HepG2 (cell line): ENCODE measurements around the gene KRT84. TPM values are rescaled to one million over a fixed set of nuclear protein-coding genes. Genes with fewer than 3 reads are reported as not detected.

Source experiments
- ATAC-seq: fragments of 200-7000 bp; cut with Tn5 transposase; 3 replicates; pipeline ENCODE4 v1.9.1; 2020; ENCODE audit warnings: mild to moderate bottlenecking, moderate library complexity
- BruUV-seq: library from RNA; stranded (reverse); fragments of 400-500 nt; replicated peaks from 2 replicates; lab custom pipeline; 2021; lab: Mats Ljungman, UMichigan
- CTCF ChIA-PET: fragments of 300-600 bp; formaldehyde crosslinking; extraction: SDS; loops from one replicate; lab custom pipeline; 2021; ENCODE audit warnings: low total read pairs, inconsistent platforms, low intra/inter-chr PET ratio; lab: Yijun Ruan, JAX
- POLR2A ChIA-PET: fragments of 350-600 bp; sonication (Branson Sonifier 250); formaldehyde crosslinking; loops from one replicate; lab custom pipeline; 2020; ENCODE audit warnings: antibody characterized with exemption, inconsistent platforms; lab: Yijun Ruan, JAX
- DNase-seq: peaks from one replicate; pipeline ENCODE4 v3.0.0-alpha.2; 2015; ENCODE audit warnings: low spot score
- FAIRE-seq: peaks from 3 replicates; lab custom pipeline; 2011; peaks lifted over from hg19 to GRCh38; lab: Jason Lieb, UNC
- H2AFZ ChIP-seq: one replicate; pipeline ENCODE4 v1.6.1; 2011; ENCODE audit warnings: low read length, inconsistent platforms
- H3K27ac ChIP-seq: fragments of 300-600 bp; 3 replicates; pipeline ENCODE4 v1.8.0; 2011; ENCODE audit warnings: mixed run types, mild to moderate bottlenecking, mixed read lengths, low read length, inconsistent platforms; ENCODE audit not compliant: insufficient read depth; ENCODE audit errors: extremely low read length
- H3K27me3 ChIP-seq, 2 experiments: fragments of 200-600 bp in 1 of 2; 2 replicates in 1 of 2; 3 replicates in 1 of 2; pipeline versions ENCODE4 v1.6.0 to v1.8.0; 2011; ENCODE audit warnings: low read length in 2 of 2, mild to moderate bottlenecking in 2 of 2, moderate library complexity in 2 of 2, inconsistent platforms in 1 of 2; ENCODE audit not compliant: insufficient read depth in 2 of 2, control insufficient read depth in 1 of 2
- H3K36me3 ChIP-seq, 2 experiments: fragments of 200-600 bp in 1 of 2; replicated peaks in 1 of 2; 2 replicates in 1 of 2; 3 replicates in 1 of 2; pipeline versions ENCODE4 v1.5.1 to v1.8.0; 2011; ENCODE audit warnings: low read length in 2 of 2, inconsistent platforms in 1 of 2; ENCODE audit not compliant: insufficient read depth in 2 of 2, control insufficient read depth in 1 of 2
- H3K4me1 ChIP-seq: 2 replicates; pipeline ENCODE4 v1.5.1; 2012; ENCODE audit warnings: low read length, inconsistent platforms; ENCODE audit not compliant: insufficient read depth
- H3K4me2 ChIP-seq: 2 replicates; pipeline ENCODE4 v1.6.0; 2011; ENCODE audit warnings: low read depth, low read length, inconsistent platforms
- H3K4me3 ChIP-seq, 3 experiments: fragments of 200-600 bp in 1 of 3; sonication (generic), shearing (Covaris generic) in 1 of 3; replicated peaks in 1 of 3; 2 replicates each; pipeline ENCODE4 v1.5.1; 2011 to 2016; ENCODE audit warnings: low read length in 3 of 3, inconsistent platforms in 2 of 3, low read depth in 2 of 3, mild to moderate bottlenecking in 2 of 3, control low read depth in 1 of 3, mixed read lengths in 1 of 3; ENCODE audit not compliant: insufficient read depth in 1 of 3
- H3K79me2 ChIP-seq: one replicate; pipeline ENCODE4 v1.6.1; 2011; ENCODE audit warnings: low read length, inconsistent platforms; ENCODE audit not compliant: insufficient read depth
- H3K9ac ChIP-seq: 2 replicates; pipeline ENCODE4 v1.6.0; 2011; ENCODE audit warnings: mild to moderate bottlenecking, low read depth, low read length, inconsistent platforms; ENCODE audit not compliant: insufficient read depth
- H3K9me3 ChIP-seq: 2 replicates; pipeline ENCODE4 v1.5.1; 2012; ENCODE audit warnings: mild to moderate bottlenecking, low read length
- H4K20me1 ChIP-seq: 2 replicates; pipeline ENCODE4 v1.6.0; 2011; ENCODE audit warnings: inconsistent platforms, mild to moderate bottlenecking, low read length, moderate library complexity; ENCODE audit not compliant: insufficient read depth
- FOXM1 ChIP-seq: sonication (generic); formaldehyde crosslinking; IDR thresholded peaks from 2 replicates; pipeline ENCODE4 v1.5.0; 2020; ENCODE audit warnings: missing genetic modification reagents
- HNRNPLL ChIP-seq: fragments of 200-400 bp; formaldehyde crosslinking; IDR thresholded peaks from 2 replicates; pipeline ENCODE4 v1.6.1; 2017; ENCODE audit warnings: mild to moderate bottlenecking, low read depth, low read length; ENCODE audit not compliant: poor library complexity, severe bottlenecking
- KAT7 ChIP-seq: IDR thresholded peaks from 2 replicates; pipeline ENCODE4 v1.6.1; 2018; ENCODE audit warnings: borderline replicate concordance, missing compliant biosample characterization
- MBD4 ChIP-seq: IDR thresholded peaks from 2 replicates; pipeline ENCODE4 v1.6.1; 2012; ENCODE audit warnings: low read length, inconsistent platforms, borderline replicate concordance
- MIXL1 ChIP-seq: IDR thresholded peaks from 2 replicates; pipeline ENCODE4 v1.6.1; 2016
- NFATC3 ChIP-seq: sonication (generic); formaldehyde crosslinking; IDR thresholded peaks from 2 replicates; pipeline ENCODE4 v1.5.1; 2020; ENCODE audit warnings: mild to moderate bottlenecking, missing genetic modification reagents
- NFKBIZ ChIP-seq: IDR thresholded peaks from 2 replicates; pipeline ENCODE4 v1.6.1; 2018; ENCODE audit warnings: missing genetic modification reagents, missing compliant biosample characterization
- ZSCAN22 ChIP-seq: sonication (generic); formaldehyde crosslinking; IDR thresholded peaks from 2 replicates; pipeline ENCODE4 v1.4.0; 2020; ENCODE audit warnings: mild to moderate bottlenecking, missing genetic modification reagents
- WGBS: methylation state at CpG from one replicate; pipeline ENCODE4 v1.1.6; 2017; ENCODE audit warnings: low lambda C conversion rate; 5-methylcytosine and 5-hydroxymethylcytosine counted together
- in situ Hi-C: cut with HindIII; loops from 2 replicates; pipeline ENCODE4 v1.10.0; 2017; ENCODE audit warnings: low pct_unique_long_range_greater_than_20kb; ENCODE audit not compliant: extremely low pct_ligation_motif_present
- intact Hi-C: fragments of 100-400 bp; cut with micrococcal nuclease; formaldehyde crosslinking; loops from one replicate; pipeline ENCODE4 v1.10.0; 2022; ENCODE audit not compliant: unreplicated experiment
- polyA plus RNA-seq, 8 experiments: library from polyadenylated mRNA; depleted of rRNA in 3 of 8; stranded (reverse) in 7 of 8; unstranded in 1 of 8; fragments of >200 nt; fragmentation: Illumina TruSeq in 4 of 8; extraction: Trizol in 4 of 8; gene quantifications; 2 replicates each; pipeline versions ENCODE4 v1.2.1 to v1.2.3, GENCODE V29; 2011 to 2016; ENCODE audit warnings: low read depth in 4 of 8, missing spikeins in 1 of 8, mixed read lengths in 1 of 8; ENCODE audit not compliant: insufficient read depth in 1 of 8
- total RNA-seq, 5 experiments: library from RNA; depleted of rRNA; stranded (reverse); fragments of >200 nt; fragmentation: Illumina TruSeq; extraction: Trizol; gene quantifications; 2 replicates each; pipeline ENCODE4 v1.2.3, GENCODE V29; 2016; ENCODE audit warnings: low read depth in 1 of 5
- TF ChIP-seq, protein P1 (sequence below): sonication (generic); formaldehyde crosslinking; IDR thresholded peaks from 2 replicates; pipeline ENCODE4 v1.5.0; 2020; ENCODE audit warnings: missing genetic modification reagents
- TF ChIP-seq, protein P2 (sequence below): IDR thresholded peaks from 2 replicates; pipeline ENCODE4 v1.6.1; 2018; ENCODE audit warnings: missing genetic modification reagents, mild to moderate bottlenecking, missing compliant biosample characterization
- TF ChIP-seq, protein P3 (sequence below): IDR thresholded peaks from 2 replicates; pipeline ENCODE4 v1.6.1; 2016; ENCODE audit warnings: mild to moderate bottlenecking, missing biosample characterization, missing genetic modification reagents

The KRT84 gene
- total and polyA plus RNA-seq, 2 of the 13 experiments (the other 11 are each of a cell fraction or from before 2014, with no cell fraction given) = not detected

DNA sequence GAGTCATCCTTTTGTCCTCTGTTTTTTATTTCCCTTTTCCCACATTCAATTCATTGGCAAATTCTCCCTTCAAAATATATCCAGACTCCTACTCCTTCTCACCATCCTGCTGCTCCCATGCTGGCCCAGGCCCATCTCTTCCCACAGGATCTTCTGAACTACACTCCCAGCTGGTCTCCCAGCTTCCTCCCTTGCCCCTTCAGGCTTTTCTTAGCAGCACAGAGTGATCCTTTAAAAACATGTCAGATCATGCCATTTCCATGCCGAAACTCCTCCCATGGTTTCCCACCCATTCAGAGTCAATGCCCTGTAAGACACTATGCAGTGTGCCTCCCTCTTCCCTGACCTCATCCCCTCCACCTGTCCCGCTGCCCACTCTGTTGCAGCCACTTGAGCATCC lies 2.4 kb upstream of the KRT84 start:
- H3K27ac ChIP-seq = no peak overlapping the region
- DNase-seq (no peak), ATAC-seq (no peak), FAIRE-seq (no peak)
- peaks cover 0 to 13% of the 10 kb centered on the region in 2 experiments; a peak in 3 of 5 replicates for H3K27me3 ChIP-seq
- H3K9ac ChIP-seq = no peak overlapping the region
- H3K36me3 ChIP-seq = no peaks in the 10 kb centered on the region
- TF ChIP-seq NFKBIZ (CRISPR knock-in tag) = no peak
- no peak for TF ChIP-seq NFATC3 (CRISPR knock-in tag)
- TF ChIP-seq FOXM1 (CRISPR knock-in tag) = no peak
- TF ChIP-seq, protein P1, sequence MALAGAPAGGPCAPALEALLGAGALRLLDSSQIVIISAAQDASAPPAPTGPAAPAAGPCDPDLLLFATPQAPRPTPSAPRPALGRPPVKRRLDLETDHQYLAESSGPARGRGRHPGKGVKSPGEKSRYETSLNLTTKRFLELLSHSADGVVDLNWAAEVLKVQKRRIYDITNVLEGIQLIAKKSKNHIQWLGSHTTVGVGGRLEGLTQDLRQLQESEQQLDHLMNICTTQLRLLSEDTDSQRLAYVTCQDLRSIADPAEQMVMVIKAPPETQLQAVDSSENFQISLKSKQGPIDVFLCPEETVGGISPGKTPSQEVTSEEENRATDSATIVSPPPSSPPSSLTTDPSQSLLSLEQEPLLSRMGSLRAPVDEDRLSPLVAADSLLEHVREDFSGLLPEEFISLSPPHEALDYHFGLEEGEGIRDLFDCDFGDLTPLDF (CRISPR knock-in tag) = no peak
- TF ChIP-seq KAT7 (CRISPR knock-in tag) = no peak
- no peak for TF ChIP-seq ZSCAN22 (CRISPR knock-in tag)
- no peak for TF ChIP-seq HNRNPLL
- TF ChIP-seq MIXL1 (CRISPR knock-in tag) = no peak
- TF ChIP-seq, protein P2, sequence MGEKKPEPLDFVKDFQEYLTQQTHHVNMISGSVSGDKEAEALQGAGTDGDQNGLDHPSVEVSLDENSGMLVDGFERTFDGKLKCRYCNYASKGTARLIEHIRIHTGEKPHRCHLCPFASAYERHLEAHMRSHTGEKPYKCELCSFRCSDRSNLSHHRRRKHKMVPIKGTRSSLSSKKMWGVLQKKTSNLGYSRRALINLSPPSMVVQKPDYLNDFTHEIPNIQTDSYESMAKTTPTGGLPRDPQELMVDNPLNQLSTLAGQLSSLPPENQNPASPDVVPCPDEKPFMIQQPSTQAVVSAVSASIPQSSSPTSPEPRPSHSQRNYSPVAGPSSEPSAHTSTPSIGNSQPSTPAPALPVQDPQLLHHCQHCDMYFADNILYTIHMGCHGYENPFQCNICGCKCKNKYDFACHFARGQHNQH = no peak
- TF ChIP-seq, protein P3, sequence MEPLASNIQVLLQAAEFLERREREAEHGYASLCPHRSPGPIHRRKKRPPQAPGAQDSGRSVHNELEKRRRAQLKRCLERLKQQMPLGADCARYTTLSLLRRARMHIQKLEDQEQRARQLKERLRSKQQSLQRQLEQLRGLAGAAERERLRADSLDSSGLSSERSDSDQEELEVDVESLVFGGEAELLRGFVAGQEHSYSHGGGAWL (CRISPR knock-in tag) = no peak
- TF ChIP-seq MBD4 = no peak
- no TSS peak for BruUV-seq
- no peak overlapping the region for H3K4me2 ChIP-seq
- CTCF ChIA-PET = no interaction called here
- in situ Hi-C loops (loop anchor here (5.0 to 25.0 kb wide), 2 partner anchors 489 to 599 kb away; no protein-coding TSS in a partner anchor), intact Hi-C loops (no loop called here)
- H3K4me1 ChIP-seq = no peaks in the 10 kb centered on the region
- WGBS = 0% methylated on average over 2 of the region's 2 CpGs
- H4K20me1 ChIP-seq = no peaks in the 10 kb centered on the region
- POLR2A ChIA-PET = no interaction called here
- no peaks in the 10 kb centered on the region for H3K9me3 ChIP-seq
- H3K4me3 ChIP-seq = no peak overlapping the region
- no peak overlapping the region for H2AFZ ChIP-seq
- H3K79me2 ChIP-seq = no peaks in the 10 kb centered on the region
